ENCODE data around the gene RSBN1.
A peak's percentile ranks its signal among the peaks of the same experiment; 100 is the strongest.
"Not testable (repeated sequence)": the region's sequence is repeated elsewhere in the genome, so short reads cannot be mapped to it uniquely, and the experiment has no call there.

RSBN1 gene

GRCh38 chr1:113777561-113777960 is 34.7 kb downstream of the RSBN1 start:
- peaks cover 19% of the 10 kb centered on the region for H3K36me3 Mint-ChIP-seq
- H3K9me3 Mint-ChIP-seq, result peaks cover 3% of the 10 kb centered on the region
- no peaks in the 10 kb centered on the region for H3K27me3 Mint-ChIP-seq
- peaks cover 7% of the 10 kb centered on the region for H3K4me1 Mint-ChIP-seq
- H3K27ac Mint-ChIP-seq, result no peak overlapping the region
- no peak overlapping the region for H3K4me3 Mint-ChIP-seq
- ATAC-seq, result no peak

GRCh38 chr1:113770031-113770430 is 42.2 kb downstream of the RSBN1 start:
- H3K9me3 Mint-ChIP-seq, result no peaks in the 10 kb centered on the region
- H3K27ac Mint-ChIP-seq, result peak overlapping the region; percentile 40
- H3K4me3 Mint-ChIP-seq, result no peak overlapping the region
- no peak for ATAC-seq
- H3K4me1 Mint-ChIP-seq, result peaks cover 26% of the 10 kb centered on the region
- H3K36me3 Mint-ChIP-seq, result peaks cover 48% of the 10 kb centered on the region
- no peaks in the 10 kb centered on the region for H3K27me3 Mint-ChIP-seq

GRCh38 chr1:113769601-113769970 is 42.7 kb downstream of the RSBN1 start:
- Mint-ChIP-seq H3K27ac (peak overlapping the region; percentile 40), H3K36me3 (peaks cover 48% of the 10 kb centered on the region), H3K27me3 (no peaks in the 10 kb centered on the region), H3K9me3 (no peaks in the 10 kb centered on the region), H3K4me1 (peaks cover 26% of the 10 kb centered on the region), H3K4me3 (no peak overlapping the region)
- ATAC-seq, result no peak

- ATAC-seq, result no peak
- Mint-ChIP-seq H3K36me3 (peaks cover 50% of the 10 kb centered on the region), H3K27me3 (no peaks in the 10 kb centered on the region), H3K4me1 (peaks cover 26% of the 10 kb centered on the region), H3K4me3 (no peak overlapping the region), H3K27ac (peak overlapping the region; percentile 40), H3K9me3 (no peaks in the 10 kb centered on the region)
These were observed 43.2 kb downstream of the RSBN1 start for GRCh38 chr1:113768916-113769600.

- H3K36me3 Mint-ChIP-seq, result peaks cover 41% of the 10 kb centered on the region
- H3K27ac Mint-ChIP-seq, result no peak overlapping the region
- no peak overlapping the region for H3K4me3 Mint-ChIP-seq
- H3K27me3 Mint-ChIP-seq, result no peaks in the 10 kb centered on the region
- ATAC-seq, result no peak
- H3K4me1 Mint-ChIP-seq, result peaks cover 15% of the 10 kb centered on the region
- no peaks in the 10 kb centered on the region for H3K9me3 Mint-ChIP-seq
These were observed 46.7 kb downstream of the RSBN1 start for GRCh38 chr1:113765306-113766230.

GRCh38 chr1:113763661-113764060 is 48.6 kb downstream of the RSBN1 start:
- Mint-ChIP-seq H3K27ac (no peak overlapping the region), H3K9me3 (no peaks in the 10 kb centered on the region), H3K4me1 (peaks cover 7% of the 10 kb centered on the region), H3K27me3 (no peaks in the 10 kb centered on the region), H3K4me3 (no peak overlapping the region), H3K36me3 (peaks cover 25% of the 10 kb centered on the region)
- ATAC-seq, result no peak

- Mint-ChIP-seq H3K4me1 (peaks cover 7% of the 10 kb centered on the region), H3K4me3 (no peak overlapping the region), H3K36me3 (peaks cover 14% of the 10 kb centered on the region), H3K9me3 (no peaks in the 10 kb centered on the region), H3K27ac (no peak overlapping the region), H3K27me3 (no peaks in the 10 kb centered on the region)
- no peak for ATAC-seq
These were observed 50.3 kb downstream of the RSBN1 start for GRCh38 chr1:113761937-113762336.

GRCh38 chr1:113760102-113761080 is 51.9 kb downstream of the RSBN1 start:
- peak overlapping the region; percentile 93 for H3K27ac Mint-ChIP-seq
- H3K4me3 Mint-ChIP-seq, result peak overlapping the region; percentile 94
- peaks cover 16% of the 10 kb centered on the region for H3K4me1 Mint-ChIP-seq
- ATAC-seq, result no peak
- H3K9me3 Mint-ChIP-seq, result no peaks in the 10 kb centered on the region
- peaks cover 27% of the 10 kb centered on the region for H3K36me3 Mint-ChIP-seq
- H3K27me3 Mint-ChIP-seq, result no peaks in the 10 kb centered on the region

GRCh38 chr1:113759333-113760101 is 52.8 kb downstream of the RSBN1 start, which contains the start of gene PHTF1:
TSS of gene PHTF1 (minus strand) at chr1:113759486. CDS start at chr1:113758703, 783 bp downstream.
- Mint-ChIP-seq H3K27me3 (no peaks in the 10 kb centered on the region), H3K36me3 (peaks cover 29% of the 10 kb centered on the region), H3K27ac (peak within 1 kb of the TSS; percentile 93), H3K9me3 (no peaks in the 10 kb centered on the region), H3K4me1 (peaks cover 18% of the 10 kb centered on the region), H3K4me3 (peak within 1 kb of the TSS; percentile 94)
- ATAC-seq, result peak; percentile 95

GRCh38 chr1:113758631-113759332 is 53.5 kb downstream of the RSBN1 start:
- peak overlapping the region; percentile 93 for H3K27ac Mint-ChIP-seq
- H3K4me1 Mint-ChIP-seq, result peaks cover 18% of the 10 kb centered on the region
- peak; percentile 81 for ATAC-seq
- H3K27me3 Mint-ChIP-seq, result no peaks in the 10 kb centered on the region
- no peaks in the 10 kb centered on the region for H3K9me3 Mint-ChIP-seq
- H3K4me3 Mint-ChIP-seq, result peak overlapping the region; percentile 94
- peaks cover 24% of the 10 kb centered on the region for H3K36me3 Mint-ChIP-seq

GRCh38 chr1:113756461-113756860 is 55.8 kb downstream of the RSBN1 start:
- Mint-ChIP-seq H3K4me3 (no peak overlapping the region), H3K36me3 (peaks cover 15% of the 10 kb centered on the region), H3K27me3 (no peaks in the 10 kb centered on the region), H3K9me3 (no peaks in the 10 kb centered on the region), H3K27ac (no peak overlapping the region), H3K4me1 (peaks cover 18% of the 10 kb centered on the region)
- no peak for ATAC-seq

GRCh38 chr1:113753333-113753732 is 58.9 kb downstream of the RSBN1 start:
- not testable (repeated sequence) for H3K4me3 Mint-ChIP-seq, H3K27me3 Mint-ChIP-seq, H3K27ac Mint-ChIP-seq, ATAC-seq, H3K9me3 Mint-ChIP-seq
- H3K4me1 Mint-ChIP-seq, result peaks cover 11% of the 10 kb centered on the region
- H3K36me3 Mint-ChIP-seq, result peaks cover 26% of the 10 kb centered on the region

- ATAC-seq, result no peak
- no peaks in the 10 kb centered on the region for H3K27me3 Mint-ChIP-seq
- no peak overlapping the region for H3K4me3 Mint-ChIP-seq
- H3K36me3 Mint-ChIP-seq, result peaks cover 39% of the 10 kb centered on the region
- H3K9me3 Mint-ChIP-seq, result no peaks in the 10 kb centered on the region
- peaks cover 11% of the 10 kb centered on the region for H3K4me1 Mint-ChIP-seq
- H3K27ac Mint-ChIP-seq, result no peak overlapping the region
These were observed 60.8 kb downstream of the RSBN1 start for GRCh38 chr1:113751516-113751915.

- Mint-ChIP-seq H3K4me3 (no peak overlapping the region), H3K9me3 (no peaks in the 10 kb centered on the region), H3K27me3 (no peaks in the 10 kb centered on the region), H3K27ac (no peak overlapping the region), H3K4me1 (peaks cover 9% of the 10 kb centered on the region), H3K36me3 (peaks cover 35% of the 10 kb centered on the region)
- ATAC-seq, result no peak
These were observed 61.2 kb downstream of the RSBN1 start for GRCh38 chr1:113751114-113751513.
